Duodenal mucosa (tissue), 2 donors: Measurements from ENCODE around the gene MCM3AP.

Experiments
- H3K27ac ChIP-seq: one replicate; pipeline ENCODE4 v1.7.0; 2013; ENCODE audit warnings: low read depth, low read length
- H3K27me3 ChIP-seq, 2 donors: one replicate each; pipeline ENCODE4 v1.7.0; 2013; ENCODE audit warnings: low read length in 2 of 2, control low read depth in 1 of 2; ENCODE audit not compliant: insufficient read depth in 2 of 2, control insufficient read depth in 1 of 2
- H3K36me3 ChIP-seq, 2 donors: one replicate each; pipeline ENCODE4 v1.7.0; 2013; ENCODE audit warnings: low read length in 2 of 2, control low read depth in 1 of 2; ENCODE audit not compliant: insufficient read depth in 2 of 2, control insufficient read depth in 1 of 2
- H3K4me1 ChIP-seq, 2 donors: one replicate each; pipeline ENCODE4 v1.7.0; 2013; ENCODE audit warnings: low read length in 2 of 2, control low read depth in 1 of 2; ENCODE audit not compliant: insufficient read depth in 2 of 2, control insufficient read depth in 1 of 2
- H3K4me3 ChIP-seq, 2 donors: one replicate each; pipeline ENCODE4 v1.7.0; 2013; ENCODE audit warnings: low read length in 2 of 2, low read depth in 1 of 2
- H3K9ac ChIP-seq, 2 donors: one replicate each; pipeline ENCODE4 v1.7.0; 2013; ENCODE audit warnings: low read length in 2 of 2, low read depth in 1 of 2
- H3K9me3 ChIP-seq, 2 donors: one replicate each; pipeline ENCODE4 v1.7.0; 2013; ENCODE audit warnings: low read length in 2 of 2, control low read depth in 1 of 2; ENCODE audit not compliant: control insufficient read depth in 1 of 2

MCM3AP gene

GRCh38 chr21:46220275-46220810, 65.1 kb downstream of the MCM3AP start:
- no peaks in the 10 kb centered on the region for H3K27me3 ChIP-seq
- H3K4me1 ChIP-seq, result no peaks in the 10 kb centered on the region
- no peak overlapping the region for H3K27ac ChIP-seq
- no peak overlapping the region for H3K9ac ChIP-seq
- no peak overlapping the region for H3K4me3 ChIP-seq
- peaks cover 10 to 51% of the 10 kb centered on the region in 2 donors for H3K36me3 ChIP-seq
- no peaks in the 10 kb centered on the region for H3K9me3 ChIP-seq

DNA sequence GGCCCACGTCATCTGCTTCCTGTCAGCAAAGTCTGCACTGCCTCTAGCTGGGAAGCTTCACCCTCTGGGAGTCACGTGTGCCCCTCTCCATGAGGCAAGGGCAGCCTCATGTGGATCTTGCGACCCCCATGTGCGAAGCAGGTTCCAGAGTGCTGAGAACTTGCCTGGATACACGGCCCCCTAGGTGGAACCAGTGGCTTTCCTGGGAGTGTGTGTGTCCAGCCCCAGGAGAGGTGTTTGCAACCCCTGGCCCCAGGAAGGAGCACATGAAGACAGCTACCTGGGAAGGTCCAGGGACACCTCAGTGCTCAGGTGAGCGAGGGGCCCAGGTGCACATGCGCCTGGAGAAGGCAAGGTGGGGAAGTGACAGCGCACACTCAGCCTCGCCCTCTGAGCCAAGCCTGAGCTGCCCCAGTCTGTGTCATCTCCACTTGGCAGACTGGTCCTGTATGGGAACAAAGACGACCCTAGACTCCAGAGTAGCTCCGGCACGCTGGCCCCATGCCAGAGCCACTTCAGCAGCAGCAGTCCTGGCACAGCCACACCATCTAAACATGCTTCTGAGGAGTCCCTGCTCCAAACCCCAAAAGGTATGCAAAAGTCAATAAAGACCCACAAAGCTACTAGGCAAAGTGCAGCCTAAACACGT, 65.7 kb downstream of the MCM3AP start:
- Histone ChIP-seq H3K27me3 (no peaks in the 10 kb centered on the region), H3K9me3 (no peaks in the 10 kb centered on the region), H3K36me3 (peaks cover 10 to 56% of the 10 kb centered on the region in 2 donors), H3K27ac (no peak overlapping the region), H3K9ac (no peak overlapping the region), H3K4me3 (no peak overlapping the region), H3K4me1 (no peaks in the 10 kb centered on the region)

- Histone ChIP-seq H3K9me3 (no peaks in the 10 kb centered on the region), H3K27me3 (no peaks in the 10 kb centered on the region), H3K36me3 (peaks cover 10 to 60% of the 10 kb centered on the region in 2 donors), H3K9ac (no peak overlapping the region), H3K27ac (no peak overlapping the region), H3K4me1 (no peaks in the 10 kb centered on the region), H3K4me3 (no peak overlapping the region)
These were observed 66.4 kb downstream of the MCM3AP start for GRCh38 chr21:46218906-46219590.

GRCh38 chr21:46217511-46218196, 67.8 kb downstream of the MCM3AP start:
- no peak overlapping the region for H3K9ac ChIP-seq
- H3K4me3 ChIP-seq, result no peak overlapping the region
- no peak overlapping the region for H3K27ac ChIP-seq
- no peaks in the 10 kb centered on the region for H3K9me3 ChIP-seq
- no peaks in the 10 kb centered on the region for H3K4me1 ChIP-seq
- peaks cover 13 to 66% of the 10 kb centered on the region in 2 donors for H3K36me3 ChIP-seq
- no peaks in the 10 kb centered on the region for H3K27me3 ChIP-seq

DNA sequence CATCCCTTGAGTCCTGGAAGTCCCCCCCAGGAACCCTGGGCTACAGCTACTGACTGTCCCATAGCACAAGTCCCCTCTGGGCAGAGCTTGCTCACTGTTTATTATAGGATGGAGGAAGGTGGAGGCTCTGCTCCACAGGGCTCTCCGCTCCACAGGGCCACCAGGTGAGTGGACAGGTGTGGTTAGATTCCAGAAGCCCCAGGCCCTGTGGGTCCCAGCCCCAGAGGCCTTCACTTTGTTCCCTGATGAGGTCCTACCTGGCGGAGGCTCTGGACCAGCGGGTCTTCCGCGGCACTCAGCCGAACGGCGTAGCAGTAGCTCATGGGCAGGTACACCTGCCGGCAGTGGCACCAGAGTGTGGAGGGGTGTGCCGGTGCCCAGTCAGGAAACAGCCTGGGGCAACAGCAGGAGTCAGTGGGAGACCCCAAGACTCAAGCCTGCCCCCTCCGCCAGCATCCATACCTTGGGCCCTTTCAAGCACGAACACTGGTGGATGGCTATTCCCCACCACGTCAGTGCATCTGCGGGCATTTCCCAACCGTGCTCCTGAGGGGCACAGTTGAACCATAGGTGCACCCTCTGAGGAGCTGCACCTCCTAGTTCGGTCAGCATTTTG, 69.2 kb downstream of the MCM3AP start:
- no peak overlapping the region for H3K4me3 ChIP-seq
- H3K9me3 ChIP-seq, result no peaks in the 10 kb centered on the region
- no peak overlapping the region for H3K9ac ChIP-seq
- H3K27ac ChIP-seq, result no peak overlapping the region
- no peaks in the 10 kb centered on the region for H3K27me3 ChIP-seq
- H3K4me1 ChIP-seq, result no peaks in the 10 kb centered on the region
- H3K36me3 ChIP-seq, result peaks cover 9 to 59% of the 10 kb centered on the region in 2 donors

DNA sequence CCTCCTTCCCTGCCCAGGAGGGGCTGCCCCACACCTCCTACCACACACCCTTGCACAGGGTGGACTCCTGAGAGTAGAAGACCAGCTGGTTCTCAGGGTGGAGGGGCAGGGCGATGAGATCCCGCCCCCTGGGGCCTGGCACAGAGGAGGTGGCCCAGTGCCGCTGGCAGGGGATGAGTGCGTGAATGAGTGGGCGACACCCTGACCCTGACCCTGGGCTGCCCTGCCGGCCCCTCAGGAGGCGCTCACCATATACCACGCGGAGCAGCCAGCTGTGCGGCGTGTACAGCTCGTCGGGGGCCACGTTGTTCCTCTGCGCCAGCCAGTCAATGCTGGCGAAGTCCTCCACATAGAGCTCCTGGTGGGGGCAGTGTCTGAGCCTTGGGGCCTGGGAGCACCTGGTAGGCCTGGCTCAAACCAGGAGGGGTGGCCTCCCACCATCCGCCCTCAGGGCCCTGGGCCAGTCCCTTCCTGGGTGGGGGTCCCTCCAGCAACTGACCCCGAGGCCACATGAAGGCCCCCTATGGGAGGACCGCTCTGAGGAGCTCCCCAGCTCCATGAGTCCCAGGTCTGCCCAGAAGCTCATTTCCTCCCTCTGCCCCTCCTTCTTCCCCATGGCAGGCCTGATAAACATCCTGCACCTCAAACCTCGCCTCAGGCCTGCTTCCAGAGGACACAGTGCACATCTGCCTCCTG, 69.8 kb downstream of the MCM3AP start:
- no peak overlapping the region for H3K9ac ChIP-seq
- H3K4me1 ChIP-seq, result no peaks in the 10 kb centered on the region
- H3K36me3 ChIP-seq, result peaks cover 9 to 58% of the 10 kb centered on the region in 2 donors
- H3K27ac ChIP-seq, result no peak overlapping the region
- no peaks in the 10 kb centered on the region for H3K9me3 ChIP-seq
- no peaks in the 10 kb centered on the region for H3K27me3 ChIP-seq
- no peak overlapping the region for H3K4me3 ChIP-seq

DNA sequence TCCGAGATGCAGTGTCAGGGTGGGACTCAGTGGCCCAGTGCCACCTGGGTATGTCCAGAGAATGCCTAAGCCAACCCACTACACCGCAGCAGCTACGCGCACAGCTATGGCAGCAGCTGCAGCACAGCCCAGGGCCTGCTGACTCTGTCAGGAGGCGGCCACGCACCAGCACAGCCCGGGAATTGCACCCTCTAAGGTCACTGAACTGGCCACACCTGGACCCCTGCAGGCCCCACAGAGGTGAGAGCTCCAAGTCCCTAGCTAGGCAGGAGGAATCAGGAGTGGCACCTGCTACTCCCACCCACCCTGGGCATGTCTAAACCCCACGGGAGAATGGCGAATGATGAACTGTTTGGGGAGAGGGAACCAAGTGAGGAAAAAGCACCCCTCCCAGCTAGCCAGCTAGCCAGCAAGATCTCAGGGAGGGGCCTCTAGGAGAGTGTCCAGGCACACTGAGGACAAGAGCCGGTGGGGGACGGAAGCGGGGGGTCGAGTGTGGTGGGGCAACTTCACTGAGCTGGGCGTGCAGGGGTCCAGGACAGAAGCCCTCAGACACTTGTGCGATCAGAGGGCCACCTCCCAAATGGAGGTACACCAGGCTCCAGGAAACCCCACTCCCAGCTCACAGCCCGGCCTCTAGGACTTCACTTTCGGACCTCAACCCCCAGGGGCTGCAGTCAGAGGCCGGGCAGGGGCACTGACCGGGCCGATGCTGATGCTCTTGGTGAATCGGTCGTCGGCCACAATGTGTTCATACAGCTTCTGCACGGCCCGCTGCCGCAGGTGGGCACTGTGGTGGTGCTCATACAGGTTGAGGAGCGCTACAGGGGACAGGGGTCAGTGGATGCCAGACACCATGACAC, 70.7 kb downstream of the MCM3AP start:
- H3K27me3 ChIP-seq, result no peaks in the 10 kb centered on the region
- peaks cover 8 to 54% of the 10 kb centered on the region in 2 donors for H3K36me3 ChIP-seq
- H3K4me3 ChIP-seq, result no peak overlapping the region
- H3K4me1 ChIP-seq, result no peaks in the 10 kb centered on the region
- H3K9ac ChIP-seq, result no peak overlapping the region
- H3K9me3 ChIP-seq, result no peaks in the 10 kb centered on the region
- no peak overlapping the region for H3K27ac ChIP-seq

DNA sequence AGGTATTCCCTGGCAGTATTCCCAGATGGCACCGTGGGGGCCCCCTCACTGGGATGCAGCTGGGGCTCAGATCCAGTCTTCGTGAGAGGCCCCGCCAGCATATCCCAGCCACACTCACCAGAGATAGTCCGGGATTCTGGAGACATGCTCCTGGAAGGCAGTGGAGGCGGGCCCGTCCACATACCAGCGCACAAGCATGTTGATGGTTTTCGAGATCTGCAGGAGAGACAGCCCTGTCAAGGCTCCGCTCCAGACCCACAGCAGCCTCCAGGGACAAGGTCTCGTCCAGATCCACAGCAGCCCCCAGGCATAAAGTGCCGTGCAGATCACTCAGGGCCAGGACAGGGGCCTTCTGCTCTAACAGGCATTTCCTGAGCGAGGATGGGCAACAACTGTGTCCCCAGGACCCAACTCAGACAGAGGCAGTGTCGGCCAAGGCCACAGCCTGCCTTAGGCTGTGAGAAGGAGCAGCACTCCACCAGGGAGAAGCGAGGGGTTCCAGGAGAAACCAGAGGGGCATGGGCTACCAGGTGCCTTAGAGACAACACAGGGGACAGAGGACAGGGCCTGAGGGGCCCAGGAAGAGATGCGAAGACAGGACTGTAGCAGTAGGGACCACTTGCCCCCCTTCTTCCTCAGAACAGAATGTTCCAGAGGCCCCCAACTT, 71.7 kb downstream of the MCM3AP start:
- Histone ChIP-seq H3K9ac (no peak overlapping the region), H3K4me3 (no peak overlapping the region), H3K9me3 (no peaks in the 10 kb centered on the region), H3K27ac (no peak overlapping the region), H3K4me1 (no peaks in the 10 kb centered on the region), H3K27me3 (no peaks in the 10 kb centered on the region), H3K36me3 (peaks cover 3 to 54% of the 10 kb centered on the region in 2 donors)
